ENCODE results near the gene FAM83G. TPM values are rescaled to one million over a fixed set of nuclear protein-coding genes. Genes with fewer than 3 reads are reported as not detected.

The FAM83G gene
- polyA plus RNA-seq, 1 of the 3 experiments (the other 2 are of a cell fraction) = 6.5 TPM

DNA sequence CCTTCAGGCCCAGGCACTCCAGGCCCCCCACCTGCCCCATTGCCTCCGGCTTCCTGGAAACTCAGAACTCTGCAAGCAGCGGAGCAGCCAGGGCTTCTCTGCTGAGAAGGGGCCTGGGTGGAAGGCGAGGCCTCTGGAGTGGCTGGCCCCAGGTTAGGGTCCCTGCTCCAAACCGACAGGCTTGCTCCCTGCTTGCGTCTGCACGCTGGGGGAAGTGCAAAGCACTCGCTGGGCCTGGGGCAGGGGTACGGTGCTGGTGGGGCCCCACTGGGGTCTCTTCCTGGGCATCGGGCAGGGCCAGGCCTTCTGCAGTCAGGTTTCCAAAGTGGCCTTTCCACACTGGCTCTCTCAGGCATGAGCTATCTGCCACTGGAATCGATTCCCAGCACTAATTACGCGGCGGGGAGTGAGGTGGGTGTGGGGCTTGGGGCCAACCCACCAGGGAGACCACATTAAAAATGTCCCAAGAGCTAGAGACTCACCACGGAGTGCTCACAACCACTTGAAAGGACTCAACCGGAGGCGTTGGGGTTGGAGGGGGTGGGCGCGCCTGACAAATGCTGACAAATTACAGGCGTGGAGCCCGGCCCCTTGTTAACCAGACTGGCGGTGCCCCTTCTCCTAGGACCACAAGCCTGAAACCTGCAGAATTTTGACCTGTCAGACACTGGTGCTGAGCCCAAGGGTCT is 17.9 kb downstream of the FAM83G start:
- Histone ChIP-seq H3K27ac (ENCODE audit: low read depth in 2 of 2, low read length in 1 of 2) (no peak overlapping the region), H3K27me3 (ENCODE audit: insufficient read depth) (no peaks in the 10 kb centered on the region), H3K9ac (no peak overlapping the region), H3K4me3 (ENCODE audit: low read depth in 2 of 2, low read length in 1 of 2) (no peak overlapping the region), H3K9me2 (no peaks in the 10 kb centered on the region), H3K4me1 (ENCODE audit: control insufficient read depth in 1 of 2, insufficient read depth in 2 of 2, low read depth in 1 of 2, low read length in 1 of 2) (peaks cover 0 to 8% of the 10 kb centered on the region in 2 experiments; a peak in 3 of 4 replicates), H3F3A (replicated peaks; ENCODE audit: insufficient read depth) (no peaks in the 10 kb centered on the region), H3K79me2 (ENCODE audit: insufficient read depth) (peaks cover 7% of the 10 kb centered on the region; the same call in 1 of the 2 replicates), H3K36me3 (replicated peaks in 1 of 2; ENCODE audit: control insufficient read depth in 1 of 2, insufficient read depth in 2 of 2, low read length in 1 of 2) (peaks cover 0 to 11% of the 10 kb centered on the region in 2 experiments), H3K9me3 (no peaks in the 10 kb centered on the region), H2AFZ (ENCODE audit: low read depth) (no peak overlapping the region), H4K20me1 (ENCODE audit: insufficient read depth) (no peaks in the 10 kb centered on the region), H3K4me2 (no peak overlapping the region)
- CTCF ChIA-PET = interaction anchor here (1.3 kb wide), 1 partner anchor 11 kb away, joined by 3 read pairs; no protein-coding TSS in a partner anchor
- DNase-seq = no peak
- 97% methylated on average over 7 of the region's 21 CpGs for WGBS (ENCODE audit: low lambda C conversion rate)
- POLR2A ChIA-PET = no interaction called here
- TF ChIP-seq FOSL2 (IDR thresholded peaks at IDR 0.05; ENCODE audit: borderline replicate concordance, low read depth) = no peak
- TF ChIP-seq JUND (IDR thresholded peaks at IDR 0.05) = no peak
- TF ChIP-seq SMC3 (IDR thresholded peaks at IDR 0.05; ENCODE audit: low read depth, low read length) = no peak
- TF ChIP-seq, protein P1, sequence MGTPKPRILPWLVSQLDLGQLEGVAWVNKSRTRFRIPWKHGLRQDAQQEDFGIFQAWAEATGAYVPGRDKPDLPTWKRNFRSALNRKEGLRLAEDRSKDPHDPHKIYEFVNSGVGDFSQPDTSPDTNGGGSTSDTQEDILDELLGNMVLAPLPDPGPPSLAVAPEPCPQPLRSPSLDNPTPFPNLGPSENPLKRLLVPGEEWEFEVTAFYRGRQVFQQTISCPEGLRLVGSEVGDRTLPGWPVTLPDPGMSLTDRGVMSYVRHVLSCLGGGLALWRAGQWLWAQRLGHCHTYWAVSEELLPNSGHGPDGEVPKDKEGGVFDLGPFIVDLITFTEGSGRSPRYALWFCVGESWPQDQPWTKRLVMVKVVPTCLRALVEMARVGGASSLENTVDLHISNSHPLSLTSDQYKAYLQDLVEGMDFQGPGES (IDR thresholded peaks at IDR 0.05; ENCODE audit: low read depth, low read length) = no peak
- no peak for TF ChIP-seq CHD2 (IDR thresholded peaks at IDR 0.05; ENCODE audit: low read length, partially characterized antibody)
- no peak for TF ChIP-seq GATA2 (CRISPR knock-in tag; IDR thresholded peaks at IDR 0.05)
- no peak for TF ChIP-seq RAD21 (IDR thresholded peaks at IDR 0.05; ENCODE audit: low read length)
- TF ChIP-seq, protein P2, sequence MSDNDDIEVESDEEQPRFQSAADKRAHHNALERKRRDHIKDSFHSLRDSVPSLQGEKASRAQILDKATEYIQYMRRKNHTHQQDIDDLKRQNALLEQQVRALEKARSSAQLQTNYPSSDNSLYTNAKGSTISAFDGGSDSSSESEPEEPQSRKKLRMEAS (IDR thresholded peaks at IDR 0.05; ENCODE audit: low read depth) = no peak
- no peak for TF ChIP-seq MXI1 (IDR thresholded peaks at IDR 0.05; ENCODE audit: low read depth, low read length)
- no peak for TF ChIP-seq SIN3A (IDR thresholded peaks at IDR 0.05; ENCODE audit: borderline replicate concordance, low read depth, low read length)

DNA sequence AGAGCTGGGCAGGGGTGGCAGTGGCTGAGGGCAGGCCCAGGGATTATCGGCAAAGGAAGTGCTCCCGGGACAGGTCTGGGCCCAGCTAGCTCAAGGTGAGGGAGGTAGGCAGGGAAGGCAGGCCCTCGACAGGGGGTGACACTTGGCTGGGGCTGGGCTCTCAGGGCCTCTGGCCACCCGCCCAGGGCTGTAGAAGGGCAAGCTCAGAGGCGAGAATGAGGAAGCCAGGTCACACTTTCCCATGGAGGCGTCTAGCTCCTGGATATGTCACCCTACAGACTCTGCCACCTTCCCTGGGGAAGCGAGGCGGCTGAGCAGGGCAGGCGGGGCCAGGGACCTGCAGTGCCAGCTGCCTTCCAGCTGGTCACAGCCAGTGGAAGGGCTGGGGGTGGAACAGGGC is 19.1 kb downstream of the FAM83G start:
- Histone ChIP-seq H3K4me3 (ENCODE audit: low read depth in 2 of 2, low read length in 1 of 2) (no peak overlapping the region), H3K27ac (ENCODE audit: low read depth in 2 of 2, low read length in 1 of 2) (no peak overlapping the region), H3K79me2 (ENCODE audit: insufficient read depth) (peaks cover 2% of the 10 kb centered on the region; the same call in 1 of the 2 replicates), H4K20me1 (ENCODE audit: insufficient read depth) (no peaks in the 10 kb centered on the region), H3K36me3 (replicated peaks in 1 of 2; ENCODE audit: control insufficient read depth in 1 of 2, insufficient read depth in 2 of 2, low read length in 1 of 2) (peaks cover 0 to 11% of the 10 kb centered on the region in 2 experiments), H3K9me3 (no peaks in the 10 kb centered on the region), H3K9ac (no peak overlapping the region), H3F3A (replicated peaks; ENCODE audit: insufficient read depth) (no peaks in the 10 kb centered on the region), H2AFZ (ENCODE audit: low read depth) (no peak overlapping the region), H3K9me2 (no peaks in the 10 kb centered on the region), H3K27me3 (ENCODE audit: insufficient read depth) (no peaks in the 10 kb centered on the region), H3K4me1 (ENCODE audit: control insufficient read depth in 1 of 2, insufficient read depth in 2 of 2, low read depth in 1 of 2, low read length in 1 of 2) (peaks cover 0 to 11% of the 10 kb centered on the region in 2 experiments; a peak in 3 of 4 replicates), H3K4me2 (no peak overlapping the region)
- DNase-seq = no peak
- ChIA-PET POLR2A (no interaction called here), CTCF (interaction anchor here (1.1 to 1.7 kb wide), 3 partner anchors 15 to 26 kb away, joined by 3 to 8 read pairs (median 4); no protein-coding TSS in a partner anchor)
- 83% methylated on average over 4 of the region's 9 CpGs for WGBS (ENCODE audit: low lambda C conversion rate)
- TF ChIP-seq SIN3A (IDR thresholded peaks at IDR 0.05; ENCODE audit: borderline replicate concordance, low read depth, low read length) = no peak
- TF ChIP-seq RFX5 (IDR thresholded peaks at IDR 0.05; ENCODE audit: low read length) = no peak
- TF ChIP-seq TCF12 (IDR thresholded peaks at IDR 0.05) = no peak
- no peak for TF ChIP-seq FOXJ3 (CRISPR knock-in tag; IDR thresholded peaks at IDR 0.05)
- TF ChIP-seq, protein P3, sequence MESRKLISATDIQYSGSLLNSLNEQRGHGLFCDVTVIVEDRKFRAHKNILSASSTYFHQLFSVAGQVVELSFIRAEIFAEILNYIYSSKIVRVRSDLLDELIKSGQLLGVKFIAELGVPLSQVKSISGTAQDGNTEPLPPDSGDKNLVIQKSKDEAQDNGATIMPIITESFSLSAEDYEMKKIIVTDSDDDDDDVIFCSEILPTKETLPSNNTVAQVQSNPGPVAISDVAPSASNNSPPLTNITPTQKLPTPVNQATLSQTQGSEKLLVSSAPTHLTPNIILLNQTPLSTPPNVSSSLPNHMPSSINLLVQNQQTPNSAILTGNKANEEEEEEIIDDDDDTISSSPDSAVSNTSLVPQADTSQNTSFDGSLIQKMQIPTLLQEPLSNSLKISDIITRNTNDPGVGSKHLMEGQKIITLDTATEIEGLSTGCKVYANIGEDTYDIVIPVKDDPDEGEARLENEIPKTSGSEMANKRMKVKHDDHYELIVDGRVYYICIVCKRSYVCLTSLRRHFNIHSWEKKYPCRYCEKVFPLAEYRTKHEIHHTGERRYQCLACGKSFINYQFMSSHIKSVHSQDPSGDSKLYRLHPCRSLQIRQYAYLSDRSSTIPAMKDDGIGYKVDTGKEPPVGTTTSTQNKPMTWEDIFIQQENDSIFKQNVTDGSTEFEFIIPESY (IDR thresholded peaks at IDR 0.05; ENCODE audit: borderline replicate concordance, low read depth) = no peak
- TF ChIP-seq, protein P4, sequence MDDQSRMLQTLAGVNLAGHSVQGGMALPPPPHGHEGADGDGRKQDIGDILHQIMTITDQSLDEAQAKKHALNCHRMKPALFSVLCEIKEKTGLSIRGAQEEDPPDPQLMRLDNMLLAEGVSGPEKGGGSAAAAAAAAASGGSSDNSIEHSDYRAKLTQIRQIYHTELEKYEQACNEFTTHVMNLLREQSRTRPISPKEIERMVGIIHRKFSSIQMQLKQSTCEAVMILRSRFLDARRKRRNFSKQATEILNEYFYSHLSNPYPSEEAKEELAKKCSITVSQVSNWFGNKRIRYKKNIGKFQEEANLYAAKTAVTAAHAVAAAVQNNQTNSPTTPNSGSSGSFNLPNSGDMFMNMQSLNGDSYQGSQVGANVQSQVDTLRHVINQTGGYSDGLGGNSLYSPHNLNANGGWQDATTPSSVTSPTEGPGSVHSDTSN (IDR thresholded peaks at IDR 0.05) = no peak
- no peak for TF ChIP-seq GATA2 (CRISPR knock-in tag; IDR thresholded peaks at IDR 0.05)
- TF ChIP-seq, protein P5, sequence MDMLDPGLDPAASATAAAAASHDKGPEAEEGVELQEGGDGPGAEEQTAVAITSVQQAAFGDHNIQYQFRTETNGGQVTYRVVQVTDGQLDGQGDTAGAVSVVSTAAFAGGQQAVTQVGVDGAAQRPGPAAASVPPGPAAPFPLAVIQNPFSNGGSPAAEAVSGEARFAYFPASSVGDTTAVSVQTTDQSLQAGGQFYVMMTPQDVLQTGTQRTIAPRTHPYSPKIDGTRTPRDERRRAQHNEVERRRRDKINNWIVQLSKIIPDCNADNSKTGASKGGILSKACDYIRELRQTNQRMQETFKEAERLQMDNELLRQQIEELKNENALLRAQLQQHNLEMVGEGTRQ (IDR thresholded peaks at IDR 0.05; ENCODE audit: borderline replicate concordance, low read depth, low read length) = no peak
- TF ChIP-seq TEAD4 (IDR thresholded peaks at IDR 0.05; ENCODE audit: borderline replicate concordance, insufficient read depth) = no peak
- TF ChIP-seq, protein P6, sequence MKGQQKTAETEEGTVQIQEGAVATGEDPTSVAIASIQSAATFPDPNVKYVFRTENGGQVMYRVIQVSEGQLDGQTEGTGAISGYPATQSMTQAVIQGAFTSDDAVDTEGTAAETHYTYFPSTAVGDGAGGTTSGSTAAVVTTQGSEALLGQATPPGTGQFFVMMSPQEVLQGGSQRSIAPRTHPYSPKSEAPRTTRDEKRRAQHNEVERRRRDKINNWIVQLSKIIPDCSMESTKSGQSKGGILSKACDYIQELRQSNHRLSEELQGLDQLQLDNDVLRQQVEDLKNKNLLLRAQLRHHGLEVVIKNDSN (IDR thresholded peaks at IDR 0.05; ENCODE audit: borderline replicate concordance, low read depth) = no peak
- no peak for TF ChIP-seq NFIC (IDR thresholded peaks at IDR 0.05; ENCODE audit: borderline replicate concordance)
- TF ChIP-seq EZH2phosphoT487 (IDR thresholded peaks at IDR 0.05; ENCODE audit: borderline replicate concordance, low read depth) = no peak
- TF ChIP-seq POLR2AphosphoS5 (IDR thresholded peaks at IDR 0.05; ENCODE audit: low read depth, low read length) = no peak
- no peak for TF ChIP-seq YY1 (IDR thresholded peaks at IDR 0.05; ENCODE audit: low read depth)

Measured in SK-N-SH (cell line).